ENCODE results near the gene BCL7C. TPM values are rescaled to one million over a fixed set of nuclear protein-coding genes. Genes with fewer than 3 reads are reported as not detected.

The BCL7C gene
- total RNA-seq, 2 donors from 2014 or later: 22.5 to 22.8 TPM

- H3K27me3 Mint-ChIP-seq: no peaks in the 10 kb centered on the region
- peaks cover 2% of the 10 kb centered on the region for H3K4me1 Mint-ChIP-seq
- H3K36me3 Mint-ChIP-seq (ENCODE audit: low read depth): no peaks in the 10 kb centered on the region
- H3K4me3 Mint-ChIP-seq: peak overlapping the region; percentile 67
- no peaks in the 10 kb centered on the region for H3K9me3 ChIP-seq (ENCODE audit: control insufficient read depth, low read length, poor library complexity, severe bottlenecking)
- H3K27ac Mint-ChIP-seq: no peak overlapping the region
- ATAC-seq (no peak), DNase-seq (no peak)
Measured at GRCh38 chr16:30912794-30913412, 19.0 kb upstream of the BCL7C start.

DNA sequence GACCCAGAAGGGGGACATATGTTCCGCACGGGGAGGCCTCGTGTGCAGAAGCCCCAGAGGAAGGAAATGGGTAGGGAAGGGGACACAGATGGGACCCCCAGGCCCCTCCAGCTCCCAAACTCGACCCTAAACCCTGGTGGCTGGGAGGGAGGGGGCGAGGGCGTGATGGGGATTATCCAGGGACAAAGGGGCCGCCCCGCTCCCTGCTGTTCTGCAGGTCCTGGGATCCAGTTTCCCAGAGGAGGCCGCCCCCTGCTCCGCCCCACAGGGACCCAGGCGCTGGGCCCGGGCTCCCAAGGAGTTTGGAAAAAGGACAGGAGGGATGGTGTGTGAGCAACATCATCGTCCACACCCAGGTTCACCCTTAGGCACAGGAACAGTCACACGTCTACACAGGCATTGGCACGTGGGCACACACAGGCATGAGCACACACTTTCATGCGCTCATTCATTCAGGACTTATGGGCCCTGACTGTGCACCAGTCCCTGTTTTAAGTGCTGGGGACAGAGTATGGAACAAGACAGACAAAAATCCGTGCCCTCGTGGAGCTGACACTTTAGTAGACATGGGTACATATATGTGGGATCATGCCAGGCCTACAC lies 16.7 kb upstream of the BCL7C start:
- Mint-ChIP-seq H3K4me3 (no peak overlapping the region), H3K27me3 (no peaks in the 10 kb centered on the region), H3K36me3 (ENCODE audit: low read depth) (no peaks in the 10 kb centered on the region), H3K27ac (no peak overlapping the region), H3K4me1 (peaks cover 9% of the 10 kb centered on the region)
- no peaks in the 10 kb centered on the region for H3K9me3 ChIP-seq (ENCODE audit: control insufficient read depth, low read length, poor library complexity, severe bottlenecking)
- no peak for ATAC-seq
- DNase-seq: no peak

GRCh38 chr16:30907064-30907463 lies 13.2 kb upstream of the BCL7C start:
- DNase-seq (no peak), ATAC-seq (no peak)
- H3K27ac Mint-ChIP-seq: no peak overlapping the region
- peaks cover 21% of the 10 kb centered on the region for H3K4me1 Mint-ChIP-seq
- H3K9me3 ChIP-seq (ENCODE audit: control insufficient read depth, low read length, poor library complexity, severe bottlenecking): no peaks in the 10 kb centered on the region
- H3K36me3 Mint-ChIP-seq (ENCODE audit: low read depth): no peaks in the 10 kb centered on the region
- H3K27me3 Mint-ChIP-seq: no peaks in the 10 kb centered on the region
- no peak overlapping the region for H3K4me3 Mint-ChIP-seq

DNA sequence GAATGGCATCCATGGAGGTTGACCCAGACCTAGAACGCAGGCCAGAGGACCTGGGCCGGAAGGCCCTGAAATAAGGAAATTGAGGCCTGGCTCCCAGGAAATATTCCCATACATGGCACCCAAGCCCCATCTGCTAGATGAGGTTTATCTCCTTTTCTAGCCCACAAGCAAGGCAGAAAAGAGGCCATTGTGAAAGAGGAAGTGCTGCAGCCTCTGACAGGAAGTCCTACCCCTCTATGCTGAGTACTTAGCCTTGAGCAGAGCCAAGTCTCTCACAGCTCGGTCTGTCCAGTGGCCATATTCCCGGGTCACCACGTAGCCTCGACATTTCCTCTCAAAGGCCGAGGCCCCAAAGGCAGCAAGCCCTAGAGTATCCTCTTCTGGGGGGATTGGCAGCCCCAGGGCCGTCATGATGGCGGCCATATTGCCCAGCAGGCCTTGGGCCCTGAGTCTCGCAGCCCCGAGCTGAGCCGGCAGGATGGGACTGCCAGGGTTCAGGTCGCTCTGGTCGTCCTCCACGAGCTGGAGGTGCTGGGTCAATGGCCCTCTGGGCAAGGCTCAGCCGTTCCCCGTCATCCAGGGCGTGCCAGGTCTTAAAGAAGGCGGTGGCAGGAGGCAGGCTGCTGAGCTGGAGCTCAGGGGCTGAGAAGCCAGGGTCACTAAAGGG lies 10.4 kb upstream of the BCL7C start:
- Mint-ChIP-seq H3K4me3 (no peak overlapping the region), H3K36me3 (ENCODE audit: low read depth) (no peaks in the 10 kb centered on the region), H3K4me1 (peaks cover 26% of the 10 kb centered on the region), H3K27me3 (no peaks in the 10 kb centered on the region), H3K27ac (no peak overlapping the region)
- no peaks in the 10 kb centered on the region for H3K9me3 ChIP-seq (ENCODE audit: control insufficient read depth, low read length, poor library complexity, severe bottlenecking)
- ATAC-seq (no peak), DNase-seq (no peak)

DNA sequence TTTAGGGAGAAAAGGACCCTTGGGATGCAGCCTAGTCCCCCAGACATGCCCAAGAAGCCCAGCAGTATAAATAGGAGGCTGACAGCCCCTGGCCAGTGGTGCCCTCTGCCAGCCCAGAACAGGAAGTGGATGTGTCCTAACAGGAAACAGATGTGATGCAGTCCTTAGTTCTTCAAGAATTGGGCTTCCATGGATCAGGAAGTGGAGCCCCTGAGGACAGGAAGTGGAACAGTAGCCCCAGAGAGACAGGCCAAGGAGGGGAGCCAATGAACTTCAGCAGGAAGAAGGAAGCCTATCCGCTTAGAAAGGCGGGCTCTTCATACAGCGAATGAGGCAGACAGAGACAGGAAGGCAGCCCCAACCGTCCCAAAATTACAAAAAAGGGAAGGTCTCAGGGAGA lies 9.7 kb upstream of the BCL7C start:
- DNase-seq (no peak), ATAC-seq (no peak)
- no peaks in the 10 kb centered on the region for H3K9me3 ChIP-seq (ENCODE audit: control insufficient read depth, low read length, poor library complexity, severe bottlenecking)
- Mint-ChIP-seq H3K27ac (peak overlapping the region; percentile 96), H3K4me3 (no peak overlapping the region), H3K27me3 (no peaks in the 10 kb centered on the region), H3K4me1 (peaks cover 26% of the 10 kb centered on the region), H3K36me3 (ENCODE audit: low read depth) (no peaks in the 10 kb centered on the region)

GRCh38 chr16:30903002-30903401 lies 9.1 kb upstream of the BCL7C start:
- peaks cover 25% of the 10 kb centered on the region for H3K4me1 Mint-ChIP-seq
- peak overlapping the region; percentile 96 for H3K27ac Mint-ChIP-seq
- DNase-seq: no peak
- H3K4me3 Mint-ChIP-seq: peak overlapping the region; percentile 97
- ATAC-seq: no peak
- H3K27me3 Mint-ChIP-seq: no peaks in the 10 kb centered on the region
- H3K36me3 Mint-ChIP-seq (ENCODE audit: low read depth): no peaks in the 10 kb centered on the region
- H3K9me3 ChIP-seq (ENCODE audit: control insufficient read depth, low read length, poor library complexity, severe bottlenecking): no peaks in the 10 kb centered on the region

GRCh38 chr16:30902029-30902972 lies 8.4 kb upstream of the BCL7C start:
- H3K4me3 Mint-ChIP-seq: peak overlapping the region; percentile 97
- H3K27me3 Mint-ChIP-seq: no peaks in the 10 kb centered on the region
- H3K4me1 Mint-ChIP-seq: peaks cover 18% of the 10 kb centered on the region
- DNase-seq: peak; percentile 46 to 54 (median 53)
- no peaks in the 10 kb centered on the region for H3K9me3 ChIP-seq (ENCODE audit: control insufficient read depth, low read length, poor library complexity, severe bottlenecking)
- H3K36me3 Mint-ChIP-seq (ENCODE audit: low read depth): no peaks in the 10 kb centered on the region
- H3K27ac Mint-ChIP-seq: peak overlapping the region; percentile 96
- peak; percentile 91 for ATAC-seq

GRCh38 chr16:30901201-30902028 lies 7.5 kb upstream of the BCL7C start:
- Mint-ChIP-seq H3K4me1 (peaks cover 23% of the 10 kb centered on the region), H3K36me3 (ENCODE audit: low read depth) (no peaks in the 10 kb centered on the region)
- ATAC-seq: no peak

DNA sequence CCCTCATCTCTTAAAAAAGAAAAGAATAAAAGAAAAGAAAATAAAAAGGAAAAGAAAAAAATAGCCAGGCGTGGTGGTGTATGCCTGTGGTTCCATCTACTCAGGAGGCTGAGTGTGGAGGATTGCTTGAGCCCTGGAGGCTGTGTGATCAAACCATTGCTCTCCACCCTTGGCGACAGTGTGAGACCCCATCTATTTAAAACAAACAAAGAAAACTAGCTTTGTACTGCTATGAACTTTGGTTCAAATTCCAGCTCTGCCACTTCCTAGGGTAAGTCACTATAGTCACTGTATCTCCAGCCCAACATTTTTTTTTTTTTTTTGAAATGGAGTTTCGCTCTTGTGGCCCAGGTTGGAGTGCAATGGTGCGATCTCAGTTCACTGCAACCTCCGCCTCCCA lies 6.7 kb upstream of the BCL7C start:
- DNase-seq (no peak), ATAC-seq (no peak)
- no peaks in the 10 kb centered on the region for H3K9me3 ChIP-seq (ENCODE audit: control insufficient read depth, low read length, poor library complexity, severe bottlenecking)
- H3K4me1 Mint-ChIP-seq: peaks cover 26% of the 10 kb centered on the region
- H3K27ac Mint-ChIP-seq: peak overlapping the region; percentile 63
- no peak overlapping the region for H3K4me3 Mint-ChIP-seq
- no peaks in the 10 kb centered on the region for H3K36me3 Mint-ChIP-seq (ENCODE audit: low read depth)
- no peaks in the 10 kb centered on the region for H3K27me3 Mint-ChIP-seq

More at GRCh38 chr16:30901201-30902028, 7.5 kb upstream of the BCL7C start:
- H3K27me3 Mint-ChIP-seq: no peaks in the 10 kb centered on the region
- H3K4me3 Mint-ChIP-seq: peak overlapping the region; percentile 73
- H3K27ac Mint-ChIP-seq: peak overlapping the region; percentile 45
- H3K9me3 ChIP-seq (ENCODE audit: control insufficient read depth, low read length, poor library complexity, severe bottlenecking): no peaks in the 10 kb centered on the region
- no peak for DNase-seq

DNA sequence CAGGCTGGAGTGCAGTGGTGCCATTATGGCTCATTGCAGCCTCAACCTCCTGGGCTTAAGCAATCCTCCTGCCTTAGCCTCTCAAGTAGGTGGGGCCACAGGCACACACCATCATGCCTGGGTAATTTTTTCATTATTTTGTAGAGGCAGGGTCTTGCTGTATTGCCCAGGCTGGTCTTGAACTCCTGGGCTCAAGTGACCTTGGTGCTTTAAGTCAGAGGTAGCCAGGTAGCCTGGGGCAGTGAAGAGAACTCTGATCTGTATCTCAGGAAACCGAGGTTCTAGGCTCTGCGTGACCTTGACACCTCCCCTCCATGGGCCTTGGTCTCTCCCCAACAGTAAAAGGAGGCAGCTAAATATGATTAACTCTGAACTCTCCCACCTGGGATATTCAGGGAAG lies 5.9 kb upstream of the BCL7C start:
- H3K4me1 Mint-ChIP-seq: peaks cover 27% of the 10 kb centered on the region
- no peaks in the 10 kb centered on the region for H3K36me3 Mint-ChIP-seq (ENCODE audit: low read depth)
- H3K27ac Mint-ChIP-seq: peak overlapping the region; percentile 63
- H3K4me3 Mint-ChIP-seq: no peak overlapping the region
- DNase-seq (no peak), ATAC-seq (no peak)
- no peaks in the 10 kb centered on the region for H3K27me3 Mint-ChIP-seq
- no peaks in the 10 kb centered on the region for H3K9me3 ChIP-seq (ENCODE audit: control insufficient read depth, low read length, poor library complexity, severe bottlenecking)

GRCh38 chr16:30896889-30897733 lies 3.2 kb upstream of the BCL7C start:
- Mint-ChIP-seq H3K36me3 (ENCODE audit: low read depth) (no peaks in the 10 kb centered on the region), H3K27me3 (no peaks in the 10 kb centered on the region), H3K4me1 (peaks cover 25% of the 10 kb centered on the region), H3K27ac (peak overlapping the region; percentile 67), H3K4me3 (peak overlapping the region; percentile 63)
- DNase-seq: peak; percentile 64 to 74 (median 71)
- H3K9me3 ChIP-seq (ENCODE audit: control insufficient read depth, low read length, poor library complexity, severe bottlenecking): no peaks in the 10 kb centered on the region
- peak; percentile 76 for ATAC-seq
